ENCODE results near the gene TCF25. TPM values are rescaled to one million over a fixed set of nuclear protein-coding genes. Genes with fewer than 3 reads are reported as not detected.

Gene TCF25
- total RNA-seq, 1 donor from 2014 or later, result 83.8 TPM

- DNase-seq (ENCODE audit: low spot score) (no peak), ATAC-seq (no peak)
Observed at GRCh38 chr16:89936508-89936907, 63.1 kb downstream of the TCF25 start.

GRCh38 chr16:89936981-89937380 lies 63.6 kb downstream of the TCF25 start:
- ATAC-seq (no peak), DNase-seq (ENCODE audit: low spot score) (no peak)

- DNase-seq (ENCODE audit: low spot score) (no peak), ATAC-seq (no peak)
Observed at GRCh38 chr16:89938175-89938885, 64.9 kb downstream of the TCF25 start.

GRCh38 chr16:89944773-89945172 lies 71.4 kb downstream of the TCF25 start:
- DNase-seq (ENCODE audit: low spot score), result no peak
- no peak for ATAC-seq

- no peak for DNase-seq (ENCODE audit: low spot score)
- ATAC-seq, result no peak
Observed at GRCh38 chr16:89945654-89946053, 72.3 kb downstream of the TCF25 start.

GRCh38 chr16:89946515-89946914 lies 73.1 kb downstream of the TCF25 start:
- ATAC-seq (no peak), DNase-seq (ENCODE audit: low spot score) (no peak)

GRCh38 chr16:89949121-89949742 lies 75.8 kb downstream of the TCF25 start:
- ATAC-seq (no peak), DNase-seq (ENCODE audit: low spot score) (no peak)

- DNase-seq (ENCODE audit: low spot score) (no peak), ATAC-seq (no peak)
Observed at GRCh38 chr16:89949756-89950155, 76.4 kb downstream of the TCF25 start.

GRCh38 chr16:89951509-89951908 lies 78.1 kb downstream of the TCF25 start:
- DNase-seq (ENCODE audit: low spot score), result no peak
- ATAC-seq, result no peak

GRCh38 chr16:89952049-89952448 lies 78.7 kb downstream of the TCF25 start:
- DNase-seq (ENCODE audit: low spot score) (no peak), ATAC-seq (no peak)

- no peak for ATAC-seq
- no peak for DNase-seq (ENCODE audit: low spot score)
Observed at GRCh38 chr16:89952551-89952950, 79.2 kb downstream of the TCF25 start.

- DNase-seq (ENCODE audit: low spot score), result no peak
- no peak for ATAC-seq
Observed at GRCh38 chr16:89953671-89954406, 80.4 kb downstream of the TCF25 start.

- DNase-seq (ENCODE audit: low spot score) (no peak), ATAC-seq (no peak)
Observed at GRCh38 chr16:89954462-89954861, 81.1 kb downstream of the TCF25 start.

GRCh38 chr16:89955001-89955685 lies 81.8 kb downstream of the TCF25 start:
- DNase-seq (ENCODE audit: low spot score) (no peak), ATAC-seq (no peak)

GRCh38 chr16:89956505-89957215 lies 83.3 kb downstream of the TCF25 start:
- ATAC-seq (peak; percentile 27), DNase-seq (ENCODE audit: low spot score) (no peak)

GRCh38 chr16:89957216-89957785 lies 83.9 kb downstream of the TCF25 start:
- no peak for DNase-seq (ENCODE audit: low spot score)

GRCh38 chr16:89958068-89958467 lies 84.7 kb downstream of the TCF25 start:
- DNase-seq (ENCODE audit: low spot score) (no peak), ATAC-seq (peak; percentile 34)

More at GRCh38 chr16:89957216-89957785, 83.9 kb downstream of the TCF25 start:
- ATAC-seq, result no peak

- no peak for ATAC-seq
- DNase-seq (ENCODE audit: low spot score), result no peak
Observed at GRCh38 chr16:89958596-89958995, 85.2 kb downstream of the TCF25 start.

- DNase-seq (ENCODE audit: low spot score) (no peak), ATAC-seq (no peak)
Observed at GRCh38 chr16:89960966-89961365, 87.6 kb downstream of the TCF25 start.

All from left lobe of liver (tissue), 2 donors.